Neural progenitor cell (in vitro differentiated cells): ENCODE measurements around the gene PTTG1IP. TPM values are rescaled to one million over a fixed set of nuclear protein-coding genes. Genes with fewer than 3 reads are reported as not detected.

Experiments used
- DNase-seq: peaks from one replicate; pipeline ENCODE4 v3.0.0-alpha.2; 2016; ENCODE audit warnings: low spot score
- H2AFZ ChIP-seq: fragments of 200-600 bp; sonication (generic); replicated peaks from 2 replicates; pipeline ENCODE4 v1.6.1; 2016; ENCODE audit warnings: antibody characterized with exemption
- H3F3A ChIP-seq: fragments of 200-600 bp; sonication (generic); 2 replicates; pipeline ENCODE4 v1.6.1; 2016; ENCODE audit warnings: antibody characterized with exemption, low read depth
- H3K27ac ChIP-seq: fragments of 200-600 bp; sonication (generic); 2 replicates; pipeline ENCODE4 v1.5.1; 2016; ENCODE audit warnings: mild to moderate bottlenecking
- H3K27me3 ChIP-seq: fragments of 200-600 bp; sonication (generic); 2 replicates; pipeline ENCODE4 v1.6.1; 2016; ENCODE audit warnings: mild to moderate bottlenecking, moderate library complexity
- H3K36me3 ChIP-seq: fragments of 200-600 bp; sonication (generic); 2 replicates; pipeline ENCODE4 v1.5.1; 2016
- H3K4me1 ChIP-seq: fragments of 200-600 bp; sonication (generic); 2 replicates; pipeline ENCODE4 v1.6.1; 2016; ENCODE audit warnings: mixed run types
- H3K4me2 ChIP-seq: fragments of 200-600 bp; sonication (generic); 2 replicates; pipeline ENCODE4 v1.6.1; 2016
- H3K4me3 ChIP-seq: fragments of 200-600 bp; sonication (generic); 2 replicates; pipeline ENCODE4 v1.5.1; 2016
- H3K79me2 ChIP-seq: fragments of 200-600 bp; sonication (generic); 2 replicates; pipeline ENCODE4 v1.6.1; 2016; ENCODE audit warnings: low read depth
- H3K9ac ChIP-seq: fragments of 200-600 bp; sonication (generic); 2 replicates; pipeline ENCODE4 v1.6.1; 2016
- H3K9me3 ChIP-seq: fragments of 200-600 bp; sonication (generic); 2 replicates; pipeline ENCODE4 v1.5.1; 2016; ENCODE audit warnings: low read depth
- H4K20me1 ChIP-seq: fragments of 200-600 bp; sonication (generic); 2 replicates; pipeline ENCODE4 v1.6.1; 2016; ENCODE audit warnings: low read depth
- H3K27ac Mint-ChIP-seq: 3 replicates; pipeline ENCODE4 v1.8.0; 2021; ENCODE audit warnings: mixed read lengths
- H3K27me3 Mint-ChIP-seq: 2 replicates; pipeline ENCODE4 v1.8.0; 2022; ENCODE audit warnings: low read depth, mild to moderate bottlenecking, inconsistent platforms, moderate library complexity, mixed read lengths; ENCODE audit not compliant: insufficient read depth
- H3K36me3 Mint-ChIP-seq: 3 replicates; pipeline ENCODE4 v1.8.0; 2021; ENCODE audit warnings: mixed read lengths
- H3K4me1 Mint-ChIP-seq: 3 replicates; pipeline ENCODE4 v1.8.0; 2021; ENCODE audit warnings: mixed read lengths
- H3K4me3 Mint-ChIP-seq: 3 replicates; pipeline ENCODE4 v1.8.0; 2021; ENCODE audit warnings: mild to moderate bottlenecking, moderate library complexity, mixed read lengths
- H3K9me3 Mint-ChIP-seq: 3 replicates; pipeline ENCODE4 v1.8.0; 2020; ENCODE audit warnings: mixed read lengths
- CTCF ChIP-seq: fragments of 200-600 bp; sonication (generic); IDR thresholded peaks from 2 replicates; pipeline ENCODE4 v1.5.1; 2017; ENCODE audit warnings: antibody characterized with exemption, mild to moderate bottlenecking
- EZH2 ChIP-seq: fragments of 200-600 bp; sonication (generic); IDR thresholded peaks from 2 replicates; pipeline ENCODE4 v1.6.1; 2017; ENCODE audit warnings: antibody characterized with exemption, mild to moderate bottlenecking, moderate library complexity
- EZH2phosphoT487 ChIP-seq: fragments of 200-600 bp; sonication (generic); IDR thresholded peaks from 2 replicates; pipeline ENCODE4 v1.6.1; 2017; ENCODE audit warnings: antibody characterized with exemption
- total RNA-seq: library from RNA; depleted of rRNA; stranded (reverse); fragments of >200 nt; gene quantifications from 2 replicates; pipeline ENCODE4 v1.2.3, GENCODE V29; 2015; ENCODE audit warnings: low replicate concordance

The PTTG1IP gene
- total RNA-seq, 1 donor from 2014 or later = 162 TPM

GRCh38 chr21:44903050-44903685 lies 29.7 kb upstream of the PTTG1IP start:
- Mint-ChIP-seq H3K27me3 (peaks cover 16% of the 10 kb centered on the region), H3K36me3 (no peaks in the 10 kb centered on the region), H3K4me1 (peaks cover 14% of the 10 kb centered on the region), H3K9me3 (no peaks in the 10 kb centered on the region), H3K27ac (no peak overlapping the region), H3K4me3 (peak overlapping the region; percentile 9)
- no peak overlapping the region for H3K4me2 ChIP-seq
- H3K4me1 ChIP-seq = peaks cover 13% of the 10 kb centered on the region
- no peak overlapping the region for H3K9ac ChIP-seq
- H2AFZ ChIP-seq = no peak overlapping the region
- peaks cover 9% of the 10 kb centered on the region for H3F3A ChIP-seq
- H3K36me3 ChIP-seq = no peaks in the 10 kb centered on the region
- H3K4me3 ChIP-seq = no peak overlapping the region
- H4K20me1 ChIP-seq = no peaks in the 10 kb centered on the region
- no peak overlapping the region for H3K27ac ChIP-seq
- H3K27me3 ChIP-seq = no peaks in the 10 kb centered on the region
- no peaks in the 10 kb centered on the region for H3K9me3 ChIP-seq
- no peaks in the 10 kb centered on the region for H3K79me2 ChIP-seq
- no peak for DNase-seq
- TF ChIP-seq EZH2 (no peak), CTCF (no peak), EZH2phosphoT487 (no peak)

- DNase-seq = no peak
- no peak overlapping the region for H3K4me3 ChIP-seq
- H3K9me3 Mint-ChIP-seq = no peaks in the 10 kb centered on the region
- H3K4me1 Mint-ChIP-seq = peaks cover 18% of the 10 kb centered on the region
- no peaks in the 10 kb centered on the region for H3K9me3 ChIP-seq
- H3K27me3 ChIP-seq = no peaks in the 10 kb centered on the region
- no peak overlapping the region for H2AFZ ChIP-seq
- no peaks in the 10 kb centered on the region for H3K36me3 Mint-ChIP-seq
- H4K20me1 ChIP-seq = no peaks in the 10 kb centered on the region
- H3F3A ChIP-seq = peaks cover 9% of the 10 kb centered on the region
- peaks cover 14% of the 10 kb centered on the region for H3K4me1 ChIP-seq
- H3K9ac ChIP-seq = no peak overlapping the region
- no peak overlapping the region for H3K4me2 ChIP-seq
- peaks cover 14% of the 10 kb centered on the region for H3K27me3 Mint-ChIP-seq
- H3K36me3 ChIP-seq = no peaks in the 10 kb centered on the region
- no peak overlapping the region for H3K27ac ChIP-seq
- peak overlapping the region; percentile 9 for H3K4me3 Mint-ChIP-seq
- TF ChIP-seq CTCF (no peak), EZH2 (no peak), EZH2phosphoT487 (no peak)
- H3K79me2 ChIP-seq = no peaks in the 10 kb centered on the region
- H3K27ac Mint-ChIP-seq = no peak overlapping the region
These were observed 29.0 kb upstream of the PTTG1IP start for GRCh38 chr21:44902268-44903049.

- peaks cover 9% of the 10 kb centered on the region for H3F3A ChIP-seq
- no peaks in the 10 kb centered on the region for H3K27me3 ChIP-seq
- H3K4me1 Mint-ChIP-seq = peaks cover 17% of the 10 kb centered on the region
- H3K4me1 ChIP-seq = peaks cover 10% of the 10 kb centered on the region
- H3K36me3 Mint-ChIP-seq = no peaks in the 10 kb centered on the region
- no peak for DNase-seq
- H2AFZ ChIP-seq = no peak overlapping the region
- no peak overlapping the region for H3K27ac Mint-ChIP-seq
- no peaks in the 10 kb centered on the region for H3K9me3 Mint-ChIP-seq
- H3K4me3 ChIP-seq = no peak overlapping the region
- no peaks in the 10 kb centered on the region for H4K20me1 ChIP-seq
- H3K4me2 ChIP-seq = no peak overlapping the region
- H3K9me3 ChIP-seq = no peaks in the 10 kb centered on the region
- peaks cover 13% of the 10 kb centered on the region for H3K27me3 Mint-ChIP-seq
- no peak overlapping the region for H3K4me3 Mint-ChIP-seq
- no peaks in the 10 kb centered on the region for H3K36me3 ChIP-seq
- no peaks in the 10 kb centered on the region for H3K79me2 ChIP-seq
- H3K27ac ChIP-seq = no peak overlapping the region
- no peak overlapping the region for H3K9ac ChIP-seq
- TF ChIP-seq EZH2phosphoT487 (no peak), CTCF (no peak), EZH2 (no peak)
These were observed 28.0 kb upstream of the PTTG1IP start for GRCh38 chr21:44901391-44902074.
